Inferior parietal cortex (tissue), 1 donor: ENCODE results near the gene TENT5A.
"Not testable (repeated sequence)": the region's sequence is repeated elsewhere in the genome, so short reads cannot be mapped to it uniquely, and the experiment has no call there.

Experiments used
- DNase-seq: peaks from one replicate; pipeline ENCODE4 v3.0.0-alpha.2; 2016; ENCODE audit errors: extremely low spot score

Gene TENT5A

GRCh38 chr6:81750681-81751387 lies 1.6 kb downstream of the TENT5A start:
- DNase-seq, result no peak

- no peak for DNase-seq
Measured at GRCh38 chr6:81750200-81750599, 2.3 kb downstream of the TENT5A start.

GRCh38 chr6:81749707-81750106 lies 2.8 kb downstream of the TENT5A start:
- no peak for DNase-seq

GRCh38 chr6:81748994-81749393 lies 3.5 kb downstream of the TENT5A start:
- no peak for DNase-seq

- no peak for DNase-seq
Measured at GRCh38 chr6:81747327-81747726, 5.2 kb downstream of the TENT5A start.

GRCh38 chr6:81744131-81744530 lies 8.3 kb downstream of the TENT5A start:
- no peak for DNase-seq

- DNase-seq, result no peak
Measured at GRCh38 chr6:81743649-81744048, 8.8 kb downstream of the TENT5A start.

- no peak for DNase-seq
Measured at GRCh38 chr6:81741689-81742088, 10.8 kb downstream of the TENT5A start.

- not testable (repeated sequence) for DNase-seq
Measured at GRCh38 chr6:81740591-81740990, 11.9 kb downstream of the TENT5A start.

- no peak for DNase-seq
Measured at GRCh38 chr6:81739230-81740195, 13.0 kb downstream of the TENT5A start.

- DNase-seq, result no peak
Measured at GRCh38 chr6:81736428-81736827, 16.1 kb downstream of the TENT5A start.

GRCh38 chr6:81735756-81736380 lies 16.6 kb downstream of the TENT5A start:
- no peak for DNase-seq

- no peak for DNase-seq
Measured at GRCh38 chr6:81734500-81735150, 17.9 kb downstream of the TENT5A start.

GRCh38 chr6:81734081-81734480 lies 18.4 kb downstream of the TENT5A start:
- no peak for DNase-seq

GRCh38 chr6:81731814-81732213 lies 20.7 kb downstream of the TENT5A start:
- DNase-seq, result no peak

GRCh38 chr6:81727876-81728517 lies 24.5 kb downstream of the TENT5A start:
- no peak for DNase-seq

- no peak for DNase-seq
Measured at GRCh38 chr6:81725127-81725526, 27.4 kb downstream of the TENT5A start.

- no peak for DNase-seq
Measured at GRCh38 chr6:81722506-81723223, 29.8 kb downstream of the TENT5A start.

- no peak for DNase-seq
Measured at GRCh38 chr6:81720427-81720826, 32.1 kb downstream of the TENT5A start.

GRCh38 chr6:81718126-81718525 lies 34.4 kb downstream of the TENT5A start:
- DNase-seq, result no peak

GRCh38 chr6:81714684-81715083 lies 37.8 kb downstream of the TENT5A start:
- no peak for DNase-seq
